Keratinocyte (primary cell): ENCODE measurements around the gene CHCHD10. TPM values are rescaled to one million over a fixed set of nuclear protein-coding genes. Genes with fewer than 3 reads are reported as not detected.

Source experiments
- DNase-seq: peaks from one replicate; pipeline ENCODE4 v3.0.0-alpha.2; 2011; ENCODE audit warnings: low read depth, missing footprints, low spot score
- FAIRE-seq: peaks from 2 replicates; lab custom pipeline; 2011; peaks lifted over from hg19 to GRCh38; lab: Jason Lieb, UNC
- H2AFZ ChIP-seq: 2 replicates; pipeline ENCODE4 v1.6.0; 2012; ENCODE audit warnings: low read length, control low read depth, inconsistent platforms; ENCODE audit not compliant: control insufficient read depth
- H3K27ac ChIP-seq: 2 replicates; pipeline ENCODE4 v1.5.1; 2011; ENCODE audit warnings: low read length; ENCODE audit not compliant: control insufficient read depth, insufficient read depth
- H3K27me3 ChIP-seq: 3 replicates; pipeline ENCODE4 v1.6.0; 2011; ENCODE audit warnings: low read length; ENCODE audit not compliant: control insufficient read depth, insufficient read depth; ENCODE audit errors: extremely low read depth
- H3K36me3 ChIP-seq, 2 experiments: 2 replicates in 1 of 2; 3 replicates in 1 of 2; pipeline ENCODE4 v1.5.1; 2011; ENCODE audit warnings: low read length in 2 of 2, mild to moderate bottlenecking in 1 of 2; ENCODE audit not compliant: control insufficient read depth in 2 of 2, insufficient read depth in 2 of 2; ENCODE audit errors: extremely low read depth in 1 of 2
- H3K4me1 ChIP-seq: 3 replicates; pipeline ENCODE4 v1.5.1; 2011; ENCODE audit warnings: low read length; ENCODE audit not compliant: control insufficient read depth, insufficient read depth; ENCODE audit errors: extremely low read depth
- H3K4me2 ChIP-seq: 3 replicates; pipeline ENCODE4 v1.6.0; 2011; ENCODE audit warnings: low read depth, low read length; ENCODE audit not compliant: control insufficient read depth, insufficient read depth; ENCODE audit errors: extremely low read depth
- H3K4me3 ChIP-seq, 3 experiments: fragments of 200-600 bp in 1 of 3; sonication (generic) in 1 of 3; 2 replicates in 2 of 3; 3 replicates in 1 of 3; pipeline ENCODE4 v1.5.1; 2011 to 2016; ENCODE audit warnings: low read length in 3 of 3, mild to moderate bottlenecking in 3 of 3, control low read depth in 2 of 3, inconsistent platforms in 1 of 3, low read depth in 1 of 3, mixed read lengths in 1 of 3, mixed run types in 1 of 3, moderate library complexity in 1 of 3; ENCODE audit not compliant: control insufficient read depth in 2 of 3, insufficient read depth in 2 of 3; ENCODE audit errors: extremely low read depth in 1 of 3
- H3K79me2 ChIP-seq: 2 replicates; pipeline ENCODE4 v1.6.0; 2012; ENCODE audit warnings: low read length; ENCODE audit not compliant: control insufficient read depth, insufficient read depth
- H3K9ac ChIP-seq: 3 replicates; pipeline ENCODE4 v1.6.0; 2011; ENCODE audit warnings: low read length; ENCODE audit not compliant: control insufficient read depth, insufficient read depth; ENCODE audit errors: extremely low read depth
- H3K9me1 ChIP-seq: 3 replicates; pipeline ENCODE4 v1.6.0; 2011; ENCODE audit warnings: low read length; ENCODE audit not compliant: control insufficient read depth, insufficient read depth; ENCODE audit errors: extremely low read depth
- H3K9me3 ChIP-seq: 2 replicates; pipeline ENCODE4 v1.5.1; 2012; ENCODE audit warnings: low read depth, low read length; ENCODE audit not compliant: control insufficient read depth
- H4K20me1 ChIP-seq: 3 replicates; pipeline ENCODE4 v1.6.0; 2011; ENCODE audit warnings: low read length; ENCODE audit not compliant: control insufficient read depth, insufficient read depth; ENCODE audit errors: extremely low read depth
- CTCF ChIP-seq, 3 experiments: IDR thresholded peaks in 1 of 3; conservative IDR thresholded peaks in 1 of 3; optimal IDR thresholded peaks in 1 of 3; 2 replicates in 2 of 3; 3 replicates in 1 of 3; pipeline versions ENCODE3 to v1.5.1; 2011; ENCODE audit warnings: low read length in 3 of 3, mild to moderate bottlenecking in 3 of 3, moderate library complexity in 2 of 3, control low read depth in 1 of 3, inconsistent platforms in 1 of 3; ENCODE audit not compliant: insufficient read depth in 2 of 3; ENCODE audit errors: extremely low read depth in 1 of 3
- EZH2 ChIP-seq: IDR thresholded peaks from one replicate; pipeline ENCODE4 v1.6.1; 2012; ENCODE audit warnings: inconsistent platforms, mild to moderate bottlenecking, low read length, moderate library complexity
- dilution Hi-C: fragments of 300-500 bp; cut with MboI; formaldehyde crosslinking; loops from one replicate; pipeline ENCODE4 v1.7.0; 2020; ENCODE audit warnings: low sequenced_read_pairs; ENCODE audit not compliant: extremely low pct_ligation_motif_present
- polyA plus RNA-seq, 5 experiments: library from polyadenylated mRNA; depleted of rRNA in 3 of 5; stranded (reverse) in 3 of 5; stranded (forward) in 1 of 5; unstranded in 1 of 5; fragments of >200 nt; gene quantifications; 1 replicate in 1 of 5; 2 replicates in 3 of 5; 3 replicates in 1 of 5; pipeline versions ENCODE4 v1.2.1 to v1.2.3, GENCODE V29; 2011 to 2012; ENCODE audit warnings: missing spikeins in 2 of 5, low read depth in 1 of 5, low replicate concordance in 1 of 5

Gene CHCHD10
- polyA plus RNA-seq, 1 donor (not counting 4 experiments of a cell fraction or from before 2014, with no cell fraction given), result 10.4 TPM

GRCh38 chr22:23763579-23763945, 4.2 kb downstream of the CHCHD10 start:
- FAIRE-seq (no peak), DNase-seq (no peak)
- H3K4me3 ChIP-seq, result no peak overlapping the region
- no peaks in the 10 kb centered on the region for H3K9me3 ChIP-seq
- no peak overlapping the region for H2AFZ ChIP-seq
- H3K27me3 ChIP-seq, result peaks cover 8% of the 10 kb centered on the region
- H3K9ac ChIP-seq, result no peak overlapping the region
- H3K9me1 ChIP-seq, result no peaks in the 10 kb centered on the region
- dilution Hi-C loops, result no loop called here
- H3K27ac ChIP-seq, result no peak overlapping the region
- no peak for TF ChIP-seq EZH2
- no peak for TF ChIP-seq CTCF (optimal IDR thresholded peaks at IDR 0.05 in 1 of 3, IDR thresholded peaks at IDR 0.05 in 1 of 3, conservative IDR thresholded peaks at IDR 0.05 in 1 of 3; ENCODE audit: extremely low read depth in 1 of 3, insufficient read depth in 2 of 3, low read length in 3 of 3)
- H4K20me1 ChIP-seq, result no peaks in the 10 kb centered on the region
- H3K79me2 ChIP-seq, result no peaks in the 10 kb centered on the region
- H3K4me1 ChIP-seq, result peaks cover 3% of the 10 kb centered on the region
- H3K36me3 ChIP-seq, result no peaks in the 10 kb centered on the region
- no peak overlapping the region for H3K4me2 ChIP-seq

GRCh38 chr22:23762842-23763578, 4.8 kb downstream of the CHCHD10 start, which contains the start of gene C22orf15:
Gene C22orf15 (plus strand): TSS chr22:23762990. CDS start chr22:23763307, 317 bp downstream.
- dilution Hi-C loops, result no loop called here

More at GRCh38 chr22:23762842-23763578, 4.8 kb downstream of the CHCHD10 start, which contains the start of gene C22orf15:
- Histone ChIP-seq H3K27ac (no peak within 1 kb of the TSS), H3K27me3 (peaks cover 5% of the 10 kb centered on the region), H4K20me1 (no peaks in the 10 kb centered on the region), H3K9ac (no peak within 1 kb of the TSS), H3K4me2 (no peak within 1 kb of the TSS), H2AFZ (no peak within 1 kb of the TSS), H3K79me2 (no peaks in the 10 kb centered on the region), H3K36me3 (no peaks in the 10 kb centered on the region), H3K9me1 (no peaks in the 10 kb centered on the region), H3K9me3 (no peaks in the 10 kb centered on the region), H3K4me3 (no peak within 1 kb of the TSS), H3K4me1 (peaks cover 2% of the 10 kb centered on the region)
- no peak for TF ChIP-seq CTCF (optimal IDR thresholded peaks at IDR 0.05 in 1 of 3, IDR thresholded peaks at IDR 0.05 in 1 of 3, conservative IDR thresholded peaks at IDR 0.05 in 1 of 3; ENCODE audit: extremely low read depth in 1 of 3, insufficient read depth in 2 of 3, low read length in 3 of 3)
- no peak for TF ChIP-seq EZH2
- no peak for FAIRE-seq
- DNase-seq, result no peak
